Activated CD8-positive, alpha-beta memory T cell treated with anti-CD3 and anti-CD28 coated beads, Interleukin-2, amount 50 U/mL, for 24 hours (primary cell): ENCODE data around the gene PIP5KL1.

ENCODE experiments used
- DNase-seq: peaks from one replicate; pipeline ENCODE4 v3.0.0-alpha.2; 2020; ENCODE audit errors: extremely low read depth

The PIP5KL1 gene

GRCh38 chr9:127968042-127968441, 37.5 kb upstream of the PIP5KL1 start:
- DNase-seq, result no peak

DNA sequence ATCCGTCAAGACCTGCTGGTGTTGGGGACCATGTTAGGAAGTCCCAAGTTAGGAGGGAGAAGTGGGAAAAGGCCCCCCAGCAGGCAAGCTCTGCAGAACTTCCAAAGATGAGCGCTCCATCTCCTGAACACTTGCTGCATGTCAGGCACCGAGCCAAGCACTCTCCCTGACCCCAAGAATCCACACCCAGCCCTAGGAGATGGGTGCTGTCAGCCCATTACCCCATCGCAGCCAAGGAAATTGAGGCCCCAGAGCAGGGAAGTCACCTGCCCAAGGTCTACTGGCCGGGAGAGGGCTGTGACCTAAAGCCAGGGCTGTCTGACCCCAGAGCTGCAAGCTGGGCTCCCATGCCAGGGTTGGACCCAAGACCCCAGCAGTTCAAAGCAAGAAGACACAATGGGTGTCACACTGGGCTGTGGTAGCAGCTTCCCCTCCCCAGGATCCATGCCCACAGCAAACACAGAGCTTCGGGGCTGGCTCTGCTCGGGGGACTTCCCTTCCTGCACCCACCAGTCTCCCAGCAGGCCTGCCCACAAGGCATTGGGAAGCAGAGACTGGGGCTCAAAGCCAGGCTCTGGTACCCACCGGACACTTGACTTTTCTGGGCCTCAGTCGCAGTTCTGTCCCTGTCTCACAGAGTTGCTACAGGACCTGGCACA, 36.7 kb upstream of the PIP5KL1 start:
- DNase-seq, result no peak

- DNase-seq, result no peak
These were observed 36.0 kb upstream of the PIP5KL1 start for GRCh38 chr9:127966416-127967150.

GRCh38 chr9:127965953-127966352, 35.4 kb upstream of the PIP5KL1 start:
- DNase-seq, result no peak

- DNase-seq, result no peak
These were observed 32.9 kb upstream of the PIP5KL1 start for GRCh38 chr9:127963359-127964064.

DNA sequence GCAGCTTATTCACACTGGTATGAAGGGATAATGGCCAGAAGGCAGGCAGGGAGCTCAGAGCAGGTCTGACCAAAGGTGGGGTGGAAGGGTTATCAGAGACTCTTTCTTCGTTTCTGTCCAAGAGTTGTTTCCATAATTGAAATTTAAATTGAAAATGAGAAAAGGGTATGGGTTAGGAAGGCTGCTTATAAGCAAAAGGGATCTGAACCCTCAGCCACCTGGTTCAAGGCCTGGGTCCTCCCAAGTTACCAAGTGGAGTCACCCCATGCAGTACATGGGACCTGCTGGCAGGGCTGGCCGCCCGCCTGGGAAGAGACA, 32.4 kb upstream of the PIP5KL1 start:
- DNase-seq, result no peak

DNA sequence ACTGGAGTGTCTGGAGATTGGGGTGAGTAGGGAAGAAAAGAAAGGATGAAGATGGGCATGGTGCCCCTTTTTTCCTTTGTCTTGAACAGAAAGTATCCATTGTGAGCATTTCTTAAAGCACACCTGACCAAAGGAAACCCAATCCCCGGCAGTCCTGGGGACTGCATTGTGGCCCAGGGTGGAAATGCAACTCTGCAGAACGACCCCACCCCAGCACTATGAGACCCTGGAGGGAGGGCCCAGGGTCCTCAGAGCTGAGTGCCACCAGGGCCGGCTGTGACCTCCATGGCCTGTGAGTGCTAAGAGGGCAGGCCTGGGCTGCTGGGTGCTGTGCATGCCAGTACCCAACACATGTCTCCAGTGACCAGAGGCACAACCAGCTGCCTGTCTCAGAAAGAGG, 31.7 kb upstream of the PIP5KL1 start:
- DNase-seq, result no peak

- no peak for DNase-seq
These were observed 31.1 kb upstream of the PIP5KL1 start for GRCh38 chr9:127961613-127962155.

- DNase-seq, result no peak
These were observed 30.5 kb upstream of the PIP5KL1 start for GRCh38 chr9:127961155-127961490.

DNA sequence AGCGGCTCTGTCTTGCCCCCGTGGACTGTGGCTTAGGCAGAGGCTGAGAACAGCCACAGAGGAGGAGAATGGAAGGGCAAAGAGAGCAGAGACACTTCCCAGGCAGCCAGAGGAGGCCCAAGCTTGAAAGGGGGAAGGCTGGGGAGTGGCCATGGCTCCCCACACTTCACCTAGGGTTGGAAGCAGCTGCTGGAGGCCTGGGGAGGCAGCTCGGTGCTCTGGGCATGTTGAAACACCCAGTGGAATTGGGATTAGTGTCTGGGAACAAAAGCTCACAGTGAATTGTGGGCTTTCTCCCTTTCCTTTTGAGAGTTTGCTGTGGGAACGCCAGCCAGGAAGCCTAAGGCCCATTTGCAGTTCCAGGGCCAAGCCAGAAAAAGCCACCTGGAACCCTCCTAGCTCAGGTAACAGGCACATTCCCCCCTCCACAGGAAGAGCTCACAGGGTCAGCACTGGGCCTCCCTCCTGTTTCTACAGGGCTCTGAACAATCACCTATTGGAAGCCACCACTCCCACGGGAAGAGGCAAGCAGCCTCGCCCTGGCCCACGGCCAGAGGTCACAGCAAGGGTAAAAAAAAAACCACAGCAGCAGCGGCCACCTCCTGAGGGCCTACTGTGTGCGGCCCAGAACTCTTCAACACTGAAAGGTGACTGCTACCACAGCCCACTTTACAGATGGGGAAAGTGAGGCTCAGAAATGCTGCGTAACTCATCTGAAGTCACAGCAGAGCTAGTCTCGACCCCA, 30.0 kb upstream of the PIP5KL1 start:
- no peak for DNase-seq

GRCh38 chr9:127959841-127960409, 29.3 kb upstream of the PIP5KL1 start:
- DNase-seq, result no peak

DNA sequence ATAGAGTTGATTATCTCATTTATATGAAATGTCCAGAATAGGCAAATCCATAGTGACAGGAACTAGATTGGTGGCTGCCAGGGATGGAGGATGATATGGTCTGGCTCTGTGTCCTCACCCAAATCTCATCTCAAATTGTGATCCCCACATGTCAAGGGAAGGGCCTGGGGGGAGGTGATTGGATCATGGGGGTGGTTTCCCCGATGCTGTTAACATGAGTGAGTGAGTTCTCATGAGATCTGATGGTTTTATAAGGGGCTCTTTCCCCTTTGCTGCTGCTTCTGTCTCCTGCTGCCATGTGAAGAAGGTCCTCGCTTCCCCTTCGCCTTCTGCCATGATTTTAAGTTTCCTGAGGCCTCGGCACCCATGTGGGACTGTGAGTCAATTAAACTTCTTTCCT, 28.8 kb upstream of the PIP5KL1 start:
- DNase-seq, result no peak

- DNase-seq, result no peak
These were observed 28.2 kb upstream of the PIP5KL1 start for GRCh38 chr9:127958728-127959127.

GRCh38 chr9:127955294-127956015, 24.9 kb upstream of the PIP5KL1 start:
- DNase-seq, result peak; percentile 69

GRCh38 chr9:127954831-127955293, 24.3 kb upstream of the PIP5KL1 start:
- DNase-seq, result no peak

DNA sequence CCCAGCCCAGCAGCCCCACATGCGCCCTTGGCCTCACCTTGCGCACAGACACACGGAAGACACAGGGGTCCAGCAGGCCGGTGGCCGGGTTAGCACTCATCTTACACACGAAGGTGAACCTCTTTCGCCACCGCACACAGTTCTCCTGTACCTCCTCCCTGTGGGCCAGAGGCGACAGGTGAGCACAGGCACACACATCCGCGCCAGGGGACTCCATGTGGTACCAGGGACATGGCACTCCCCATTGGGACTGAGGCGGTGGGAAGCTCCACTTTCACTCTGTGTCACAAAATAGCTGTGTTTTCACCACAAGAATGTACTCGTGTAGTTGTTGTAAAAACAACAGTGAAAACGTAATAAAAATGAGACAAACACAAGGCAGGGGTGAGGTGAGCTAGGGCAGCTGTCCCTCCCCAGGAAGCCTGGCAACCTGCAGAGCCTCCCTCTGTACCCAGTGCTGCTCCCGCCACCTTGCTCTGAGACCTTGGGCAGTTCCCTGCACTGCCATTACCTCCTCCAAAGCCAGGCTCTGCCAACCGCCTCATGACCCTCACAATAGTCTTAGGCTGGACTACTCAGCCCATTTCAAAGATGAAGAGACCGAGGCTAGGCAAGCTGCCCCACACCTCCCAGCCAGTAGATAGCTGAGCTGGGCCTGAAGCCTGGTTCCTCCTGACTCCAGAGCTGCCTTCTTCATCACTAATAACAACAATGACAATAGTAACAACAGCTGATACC, 23.4 kb upstream of the PIP5KL1 start:
- DNase-seq, result no peak

- no peak for DNase-seq
These were observed 22.6 kb upstream of the PIP5KL1 start for GRCh38 chr9:127953154-127953553.

GRCh38 chr9:127950513-127951289, 20.1 kb upstream of the PIP5KL1 start:
- DNase-seq, result no peak

DNA sequence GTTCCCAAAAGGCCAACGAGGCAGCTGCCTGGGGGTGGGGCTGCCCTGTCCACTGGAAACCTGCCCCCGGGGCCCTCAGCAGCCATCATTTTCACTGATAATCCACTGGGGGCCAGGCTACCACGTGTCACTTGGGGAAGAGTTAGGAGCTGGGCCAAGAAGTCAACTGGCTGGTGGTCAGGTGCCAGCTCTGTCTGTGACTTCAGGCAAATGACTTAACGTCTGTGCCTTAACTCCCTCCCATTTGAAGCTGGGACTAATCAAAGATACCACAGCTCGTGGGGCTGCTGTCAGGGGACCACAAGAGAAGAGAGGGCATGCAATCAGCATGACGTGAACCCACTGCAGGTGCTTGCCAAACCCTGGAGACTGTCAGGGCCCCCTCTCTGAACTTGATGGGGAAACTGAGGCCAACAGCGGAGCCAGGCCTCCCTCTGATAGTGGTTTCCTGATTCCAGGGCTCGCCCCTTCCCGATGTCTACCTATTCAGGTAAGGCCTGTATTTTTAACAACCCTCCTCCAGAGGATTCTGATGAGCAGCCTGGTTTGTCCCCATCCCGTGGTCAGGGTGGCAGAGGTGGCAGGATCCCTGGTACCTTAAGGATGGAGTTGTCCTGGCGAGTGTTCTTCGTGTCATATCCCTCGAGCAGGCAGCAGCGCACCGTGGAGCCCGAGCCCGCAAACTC, 19.4 kb upstream of the PIP5KL1 start:
- no peak for DNase-seq
